ENCODE measurements around the gene C1QTNF12.
A peak's percentile ranks its signal among the peaks of the same experiment; 100 is the strongest.

Gene C1QTNF12

DNA sequence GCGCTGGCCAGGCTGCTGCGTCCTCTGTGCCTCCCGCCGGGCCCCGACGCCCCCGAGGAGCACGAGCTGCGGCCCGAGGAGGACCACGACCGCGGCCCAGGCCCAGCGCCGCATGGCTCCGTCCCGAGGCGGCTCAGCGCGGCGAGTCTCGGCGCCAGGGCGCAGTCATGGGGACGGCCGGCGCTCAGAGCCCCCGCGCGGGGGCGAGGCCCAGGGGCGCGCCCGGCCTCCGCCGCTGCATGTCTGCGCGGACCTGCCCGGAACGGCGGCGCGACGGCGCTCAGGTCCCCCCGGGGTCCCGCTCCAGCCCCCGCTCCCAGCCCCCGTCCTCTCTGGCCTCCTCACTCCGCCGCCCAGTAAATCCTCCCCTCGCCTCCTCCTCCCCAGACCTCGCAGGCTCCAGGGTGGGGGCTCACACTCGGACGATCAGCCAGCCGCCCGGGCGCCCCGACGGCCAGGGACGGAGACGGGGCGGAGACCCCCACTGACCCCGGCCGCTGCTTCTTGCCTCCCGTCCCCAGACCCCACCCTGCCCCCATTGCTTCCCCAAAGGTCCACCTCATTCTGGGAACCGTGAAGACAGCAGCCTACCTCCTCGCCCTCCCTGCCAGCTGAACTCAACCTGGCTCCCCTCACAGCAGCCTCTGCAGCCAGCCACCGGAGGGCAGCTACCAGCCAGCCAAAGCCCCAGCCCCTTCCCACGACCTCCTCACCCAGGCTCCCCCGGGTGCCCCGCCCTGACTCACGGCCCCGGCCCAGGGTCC is at the start of gene C1QTNF12:
Gene C1QTNF12 (minus strand): TSS at position 146 of the 764 bp plus-strand sequence. CDS start 32 bp downstream, at position 114.
- DNase-seq: no peak

DNA sequence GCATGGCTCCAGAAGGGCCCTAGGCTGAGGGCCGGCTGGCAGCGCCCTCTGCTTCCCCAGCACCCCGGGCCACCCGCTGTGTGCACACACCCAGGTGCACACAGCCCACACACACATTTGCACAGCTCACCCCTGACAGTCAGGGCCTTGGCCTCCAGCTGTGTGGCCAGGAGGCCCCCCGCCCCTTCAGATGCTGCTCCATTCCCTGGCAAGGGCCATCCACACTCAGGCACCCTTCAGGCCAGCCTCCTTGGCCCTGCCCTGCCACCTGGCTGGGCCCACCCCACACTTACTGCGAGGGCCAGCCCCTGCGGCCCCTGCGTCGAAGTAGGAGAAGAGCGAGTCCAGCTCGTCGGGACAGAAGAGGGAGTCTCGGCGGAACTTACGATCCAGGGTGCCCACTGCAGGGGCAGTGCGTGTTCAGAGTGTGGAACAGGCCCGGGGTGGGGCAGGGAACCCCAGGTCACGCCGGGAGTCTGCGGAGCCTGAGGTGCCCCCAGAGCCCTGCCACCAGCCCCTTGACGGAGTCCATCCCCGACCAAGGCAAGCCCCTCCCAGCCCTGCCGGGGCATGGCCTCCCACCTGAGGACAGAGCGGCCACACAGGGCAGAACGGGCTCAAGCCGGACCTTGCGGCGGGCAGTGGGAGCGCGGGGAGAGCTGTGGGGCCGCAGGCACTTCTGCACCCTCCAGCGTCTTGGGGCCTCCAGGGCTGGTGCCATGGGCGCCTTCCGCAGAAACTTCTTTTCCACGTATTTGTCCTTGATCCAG is 48.8 kb upstream of the C1QTNF12 start:
- no peak for DNase-seq

DNA sequence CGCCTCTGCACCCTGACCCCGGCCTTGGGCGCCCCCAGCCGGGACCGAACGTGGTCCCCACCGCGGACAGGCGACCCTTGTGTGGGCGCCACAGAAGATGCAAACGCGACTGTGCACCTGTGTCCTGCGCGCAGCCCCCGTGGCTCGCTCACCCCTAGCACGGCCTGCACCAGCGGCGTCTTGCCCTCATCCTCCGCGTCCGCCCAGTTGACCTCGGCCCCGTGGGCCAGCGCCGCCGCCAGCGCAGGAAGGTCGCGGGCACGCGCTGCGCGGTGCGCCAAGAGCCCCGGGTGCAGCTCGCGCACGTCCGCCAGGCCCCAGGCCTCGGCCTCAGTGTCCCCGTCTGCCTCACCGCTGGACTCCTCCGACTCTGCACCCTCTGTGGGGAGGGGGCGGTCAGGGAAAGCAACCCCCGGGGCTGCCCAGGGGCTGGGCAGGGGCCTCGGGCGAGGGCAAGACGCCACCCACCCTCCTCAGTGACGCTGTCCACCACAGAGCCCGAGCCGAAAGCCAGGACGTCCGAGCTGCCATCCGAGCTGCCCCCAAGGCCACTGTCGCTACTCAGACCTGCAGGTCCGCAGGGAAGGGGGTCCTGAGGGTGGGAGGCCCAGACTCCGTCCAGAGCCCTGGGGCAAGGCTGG is 47.8 kb upstream of the C1QTNF12 start:
- DNase-seq: no peak

- no peak for DNase-seq
Observed at GRCh38 chr1:1293263-1294249, 47.0 kb upstream of the C1QTNF12 start.

GRCh38 chr1:1292851-1293250 is 46.3 kb upstream of the C1QTNF12 start:
- no peak for DNase-seq

DNA sequence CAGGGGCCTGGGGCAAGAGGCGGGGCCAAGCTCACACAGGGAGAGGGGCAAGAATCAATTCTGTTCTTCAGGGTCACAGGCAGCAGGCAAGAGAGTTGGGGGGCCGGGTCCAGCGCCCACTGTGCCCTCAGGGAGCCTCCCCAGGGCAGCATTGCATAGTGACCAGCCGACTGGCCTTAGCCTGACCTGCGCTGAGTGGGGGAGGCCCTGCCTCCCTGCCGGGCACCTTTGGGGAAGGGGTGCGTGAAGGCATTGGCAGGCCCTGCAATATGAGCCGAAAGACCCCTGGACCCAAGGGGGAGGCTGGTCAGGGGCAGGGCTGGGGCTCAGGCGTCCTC is 45.9 kb upstream of the C1QTNF12 start:
- no peak for DNase-seq

GRCh38 chr1:1291548-1292441 is 45.3 kb upstream of the C1QTNF12 start:
- DNase-seq: peak; percentile 72

GRCh38 chr1:1291023-1291528 is 44.6 kb upstream of the C1QTNF12 start:
- no peak for DNase-seq

- DNase-seq: peak; percentile 66
Observed at GRCh38 chr1:1290238-1290731, 43.8 kb upstream of the C1QTNF12 start.

- DNase-seq: no peak
Observed at GRCh38 chr1:1287288-1288110, 41.0 kb upstream of the C1QTNF12 start.

GRCh38 chr1:1286313-1287261 is 40.1 kb upstream of the C1QTNF12 start:
- no peak for DNase-seq

- DNase-seq: no peak
Observed at GRCh38 chr1:1285611-1286311, 39.2 kb upstream of the C1QTNF12 start.

GRCh38 chr1:1285102-1285571 is 38.6 kb upstream of the C1QTNF12 start:
- DNase-seq: no peak

GRCh38 chr1:1284221-1285101 is 37.9 kb upstream of the C1QTNF12 start:
- no peak for DNase-seq

GRCh38 chr1:1283821-1284220 is 37.3 kb upstream of the C1QTNF12 start:
- no peak for DNase-seq

GRCh38 chr1:1282998-1283397 is 36.5 kb upstream of the C1QTNF12 start:
- no peak for DNase-seq

Measured in activated CD8-positive, alpha-beta memory T cell treated with anti-CD3 and anti-CD28 coated beads, Interleukin-2, amount 50 U/mL, for 4 hours (primary cell).